ENCODE results near the gene BEST4.
"Not testable (repeated sequence)": the region's sequence is repeated elsewhere in the genome, so short reads cannot be mapped to it uniquely, and the experiment has no call there.

The BEST4 gene

DNA sequence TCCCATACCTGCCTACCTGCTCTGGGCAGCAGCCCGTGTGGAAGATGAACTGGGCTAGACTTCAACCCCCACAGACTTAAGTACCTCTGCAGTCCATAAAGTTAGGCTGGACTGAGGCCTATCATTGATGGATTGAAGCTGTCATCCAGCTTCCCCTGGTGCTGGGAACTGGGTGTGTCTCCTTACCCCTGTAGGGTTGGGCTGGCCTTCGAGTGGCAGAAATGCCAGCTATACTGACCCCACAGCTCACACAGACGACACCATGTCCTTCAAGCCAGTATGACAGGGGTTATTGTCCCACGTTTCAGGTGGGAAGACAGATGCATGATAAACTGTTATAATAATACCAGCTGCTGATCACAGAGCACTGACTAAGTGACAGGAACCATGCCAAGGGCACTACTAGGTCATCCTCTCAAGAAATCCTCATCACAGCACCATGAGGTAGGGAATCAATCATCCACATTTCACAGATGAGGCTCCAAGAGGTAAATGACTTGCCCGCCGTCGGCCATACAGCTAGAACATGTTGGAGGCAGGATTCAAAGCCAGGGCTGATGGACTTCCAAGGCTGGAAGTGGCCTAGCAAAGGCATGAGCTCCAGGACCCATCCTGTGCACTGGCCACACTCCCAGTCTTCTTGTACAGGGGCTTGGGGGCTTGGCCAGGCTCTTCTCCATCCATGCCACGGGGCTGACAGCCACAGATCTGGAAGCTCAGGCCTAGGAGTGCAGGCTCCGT is at the start of gene BEST4:
TSS of gene BEST4 (minus strand) at position 51 of the 741 bp plus-strand sequence. CDS start 465 bp downstream, outside the sequence.
- DNase-seq (ENCODE audit: low spot score) = no peak

DNA sequence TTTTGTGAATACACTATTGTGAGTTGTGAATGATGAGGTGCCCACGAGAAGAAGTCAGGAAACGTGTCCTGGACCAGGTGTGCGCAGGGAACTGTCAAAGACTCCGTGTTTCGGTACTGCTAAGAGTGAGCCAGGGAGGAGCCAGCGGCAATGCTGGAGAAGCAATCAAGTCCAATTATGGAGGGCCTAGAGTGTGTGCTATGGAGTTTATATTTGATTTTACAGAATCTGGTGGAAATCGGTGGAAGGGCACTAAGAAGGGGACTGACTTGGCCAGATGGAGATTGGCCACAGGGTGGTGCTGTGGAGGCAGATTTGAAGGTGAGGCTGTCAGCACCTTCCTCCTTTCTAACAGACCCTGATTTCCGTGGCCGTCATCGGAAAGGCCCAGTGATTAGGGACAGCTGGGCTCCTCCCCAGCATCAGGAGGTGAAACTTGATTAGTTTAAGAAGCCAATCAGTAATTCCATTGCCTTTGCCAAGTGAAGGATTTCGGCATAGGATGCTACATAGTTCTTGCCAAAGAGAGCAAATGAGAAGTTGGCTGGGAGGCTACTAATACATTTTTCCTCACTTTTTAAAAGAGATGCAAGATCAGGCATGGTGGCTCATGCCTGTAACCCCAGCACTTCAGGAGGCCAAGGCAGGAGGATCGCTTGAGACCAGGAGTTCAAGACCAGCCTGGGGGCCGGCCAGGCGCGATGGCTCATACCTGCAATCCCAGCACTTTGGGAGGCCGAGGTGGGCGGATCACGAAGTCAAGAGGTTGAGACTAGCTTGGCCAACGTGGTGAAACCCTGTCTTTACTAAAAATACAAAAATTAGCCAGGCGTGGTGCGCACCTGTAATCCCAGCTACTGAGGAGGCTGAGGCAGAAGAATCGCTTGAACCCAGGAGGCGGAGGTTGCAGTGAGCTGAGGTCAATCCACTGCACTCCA is 48.0 kb upstream of the BEST4 start:
- peak; percentile 71 for DNase-seq (ENCODE audit: low spot score)

DNA sequence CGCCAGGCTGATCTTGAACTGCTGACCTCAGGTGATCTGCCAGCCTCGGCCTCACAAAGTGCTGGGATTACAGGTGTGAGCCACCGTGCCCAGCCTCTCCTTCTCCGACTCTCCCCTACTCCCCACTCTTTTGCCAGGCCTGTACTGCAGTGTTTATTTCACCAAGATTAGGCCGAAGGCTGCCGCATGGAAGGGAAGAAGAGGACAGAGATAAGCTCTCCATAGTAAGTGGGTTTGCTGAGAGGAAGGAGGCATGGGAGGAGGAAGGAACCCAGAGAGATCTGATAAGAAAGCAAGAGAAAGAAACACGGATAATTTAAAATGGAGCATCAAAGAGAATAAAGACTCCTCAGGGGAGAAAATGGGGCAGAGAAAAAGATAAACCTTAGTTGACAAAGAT is 46.4 kb upstream of the BEST4 start:
- no peak for DNase-seq (ENCODE audit: low spot score)

DNA sequence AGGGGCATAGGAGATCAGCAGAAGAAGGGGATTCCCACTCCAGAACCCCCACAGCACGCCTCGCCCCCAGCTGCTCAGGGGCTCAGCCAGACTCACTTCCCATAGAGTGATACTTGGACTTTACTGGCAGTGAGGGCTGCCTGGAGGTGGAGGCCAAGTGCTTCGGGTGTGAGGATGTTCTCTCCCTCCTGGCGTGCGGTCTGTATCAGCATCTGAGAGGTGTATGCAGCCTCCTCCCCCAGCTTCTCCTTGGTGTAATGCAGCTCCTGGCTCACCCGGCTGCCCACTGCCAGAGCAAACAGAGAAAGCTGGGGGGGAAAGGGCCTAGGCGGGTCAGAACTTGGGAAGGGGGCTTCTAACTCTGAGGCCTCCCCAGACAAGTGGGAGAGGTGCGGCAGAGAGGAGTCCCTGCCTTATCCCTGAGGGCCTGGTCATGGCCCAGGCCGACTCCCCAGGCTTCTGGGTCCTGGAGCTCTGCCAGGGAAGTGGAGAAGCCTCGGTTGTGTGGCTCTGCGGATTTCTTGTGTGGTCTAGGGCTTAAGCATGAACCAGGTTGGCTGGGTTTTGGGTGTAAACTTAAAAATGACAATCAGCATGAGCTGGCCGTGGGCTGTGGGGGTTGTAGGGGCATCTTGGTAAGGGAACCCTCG is 44.2 kb upstream of the BEST4 start:
- no peak for DNase-seq (ENCODE audit: low spot score)

DNA sequence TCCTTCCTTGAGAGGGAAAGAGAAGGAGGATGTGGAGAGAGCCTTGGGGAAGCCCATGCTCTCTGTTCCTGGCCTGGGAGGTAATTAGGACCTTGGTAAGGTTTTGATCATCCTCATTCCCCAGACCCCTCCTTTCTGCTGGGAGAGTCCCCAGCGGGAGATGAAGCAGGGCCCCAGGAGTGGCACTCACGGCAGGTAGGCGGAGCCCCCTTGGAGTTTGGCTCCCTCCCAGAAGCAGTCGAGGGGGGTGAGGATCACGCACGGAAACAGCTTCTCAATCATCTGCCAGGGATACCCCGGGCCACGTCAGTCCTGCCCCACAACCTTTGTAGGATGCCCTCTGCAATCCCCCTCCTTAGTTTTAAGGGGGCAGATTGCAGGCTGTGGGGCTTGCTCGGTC is 43.5 kb upstream of the BEST4 start:
- DNase-seq (ENCODE audit: low spot score) = no peak

DNA sequence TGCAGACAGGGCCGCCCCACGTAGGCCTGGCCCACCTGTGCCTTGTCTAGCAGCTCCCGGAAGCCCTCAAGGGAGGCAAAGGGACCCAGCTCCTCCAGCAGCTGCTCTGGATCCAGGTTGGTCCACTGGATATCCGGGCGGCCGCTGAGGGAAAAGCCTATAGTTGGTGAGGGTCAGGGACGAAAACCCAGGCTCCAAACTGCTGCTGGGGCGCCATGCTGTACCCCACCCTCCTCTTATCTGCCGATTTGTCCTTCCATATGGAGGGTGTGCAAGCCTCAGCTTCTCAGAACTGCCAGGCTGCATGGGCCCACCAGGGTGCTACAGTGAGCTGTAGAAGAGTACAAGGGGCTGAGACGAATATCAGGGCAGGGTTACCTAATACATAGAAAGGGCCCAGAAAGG is 42.9 kb upstream of the BEST4 start:
- no peak for DNase-seq (ENCODE audit: low spot score)

DNA sequence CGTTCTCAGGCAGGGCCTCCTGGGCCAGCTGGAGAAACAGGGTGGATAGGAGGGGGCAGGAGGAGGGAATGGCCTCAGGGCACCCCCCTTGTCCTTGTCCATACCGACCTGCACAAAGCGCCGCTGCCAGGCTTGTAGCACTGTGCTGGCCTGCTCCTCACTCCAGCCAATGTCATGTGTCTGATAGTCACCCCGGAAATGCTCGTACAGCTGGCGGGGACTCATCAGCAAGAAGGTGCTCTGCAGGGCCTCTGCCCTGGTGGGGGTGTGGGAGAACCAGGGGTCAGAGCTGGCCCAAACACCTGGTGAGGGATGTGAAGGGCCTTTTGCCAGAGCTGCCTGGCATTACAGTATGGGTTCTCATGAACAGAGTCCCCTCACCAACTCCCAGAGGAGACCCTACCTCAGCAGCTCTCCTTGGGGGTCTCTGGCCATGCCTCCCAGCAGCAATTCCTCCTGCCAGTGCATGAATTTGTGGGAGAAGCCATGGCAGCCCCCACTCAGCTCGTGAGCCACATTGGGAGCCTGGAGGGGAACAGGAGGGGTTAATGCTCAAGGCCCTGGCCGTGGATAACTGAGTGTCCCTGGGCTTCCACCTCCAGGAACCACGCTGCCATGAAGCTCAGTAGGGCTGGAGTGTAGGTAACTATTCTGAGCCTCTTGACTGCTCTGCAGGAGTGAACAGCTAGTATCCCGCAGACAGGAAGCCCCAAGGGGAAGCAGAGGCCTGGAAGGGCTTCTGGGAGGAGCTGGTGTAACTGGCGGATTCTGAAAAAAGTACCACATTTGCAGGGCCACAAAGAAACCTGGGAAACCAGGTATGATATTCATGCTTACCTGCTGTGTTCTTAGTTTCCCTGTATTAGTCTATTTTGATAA is 41.8 kb upstream of the BEST4 start:
- no peak for DNase-seq (ENCODE audit: low spot score)

DNA sequence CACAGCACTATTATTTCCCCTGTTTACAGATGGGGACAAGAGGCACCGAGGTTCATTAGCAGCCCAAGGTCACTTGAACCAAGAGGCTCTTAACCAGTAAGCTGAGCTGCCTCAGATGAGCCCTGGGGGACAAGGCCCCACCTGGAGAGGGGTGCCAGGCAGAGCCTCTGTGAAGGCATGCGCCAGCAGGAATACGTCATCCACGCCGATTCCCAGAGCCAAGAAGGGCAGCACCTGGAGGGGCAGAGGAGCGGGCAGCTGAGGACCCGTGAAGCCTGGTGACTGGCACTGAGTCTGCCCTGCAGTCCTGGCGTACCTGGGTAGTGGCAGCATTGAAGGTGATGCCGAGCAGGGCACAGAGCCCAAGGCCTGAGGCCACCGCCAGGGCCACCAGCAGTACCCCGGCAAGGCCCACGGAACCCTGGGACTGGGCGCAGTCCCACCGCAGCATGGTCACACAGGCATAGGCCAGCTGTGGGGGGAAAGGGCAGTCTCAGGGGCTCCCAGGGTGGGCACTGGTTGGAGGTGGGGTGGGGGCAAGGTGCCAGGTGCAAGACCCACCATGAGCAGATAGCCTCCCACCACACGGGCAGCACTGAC is 41.0 kb upstream of the BEST4 start:
- DNase-seq (ENCODE audit: low spot score) = no peak

DNA sequence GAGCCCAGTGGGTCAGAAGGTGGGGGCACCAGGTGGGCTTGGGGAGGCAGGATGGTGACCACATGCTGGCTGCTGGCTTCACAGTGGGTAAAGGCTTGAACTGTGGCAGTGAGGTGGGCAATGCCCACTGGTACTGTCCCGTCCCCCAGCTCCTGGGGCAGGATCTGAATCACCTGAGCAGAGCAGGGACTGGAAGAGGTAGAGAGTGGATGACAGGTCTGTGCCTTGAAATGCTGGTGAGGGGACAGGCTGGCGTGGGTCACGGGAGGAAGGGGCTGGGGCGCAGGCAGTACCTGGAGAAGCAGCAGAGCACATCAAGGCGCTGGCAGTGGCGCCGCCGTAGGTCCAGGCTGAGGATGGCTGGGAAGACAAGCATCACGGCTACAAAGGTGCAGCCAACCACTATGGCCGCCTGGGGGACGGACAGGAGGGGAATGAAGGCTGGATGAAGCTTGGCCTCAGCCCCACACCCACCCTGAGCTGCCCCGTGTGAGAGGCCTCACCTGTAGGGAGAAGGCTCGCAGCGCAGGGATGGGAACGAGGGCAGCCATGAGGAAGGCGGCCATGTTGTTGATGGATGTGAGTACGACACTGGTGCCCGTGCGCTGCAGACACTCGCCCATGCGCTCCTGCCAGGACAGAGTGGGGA is 40.2 kb upstream of the BEST4 start:
- no peak for DNase-seq (ENCODE audit: low spot score)

DNA sequence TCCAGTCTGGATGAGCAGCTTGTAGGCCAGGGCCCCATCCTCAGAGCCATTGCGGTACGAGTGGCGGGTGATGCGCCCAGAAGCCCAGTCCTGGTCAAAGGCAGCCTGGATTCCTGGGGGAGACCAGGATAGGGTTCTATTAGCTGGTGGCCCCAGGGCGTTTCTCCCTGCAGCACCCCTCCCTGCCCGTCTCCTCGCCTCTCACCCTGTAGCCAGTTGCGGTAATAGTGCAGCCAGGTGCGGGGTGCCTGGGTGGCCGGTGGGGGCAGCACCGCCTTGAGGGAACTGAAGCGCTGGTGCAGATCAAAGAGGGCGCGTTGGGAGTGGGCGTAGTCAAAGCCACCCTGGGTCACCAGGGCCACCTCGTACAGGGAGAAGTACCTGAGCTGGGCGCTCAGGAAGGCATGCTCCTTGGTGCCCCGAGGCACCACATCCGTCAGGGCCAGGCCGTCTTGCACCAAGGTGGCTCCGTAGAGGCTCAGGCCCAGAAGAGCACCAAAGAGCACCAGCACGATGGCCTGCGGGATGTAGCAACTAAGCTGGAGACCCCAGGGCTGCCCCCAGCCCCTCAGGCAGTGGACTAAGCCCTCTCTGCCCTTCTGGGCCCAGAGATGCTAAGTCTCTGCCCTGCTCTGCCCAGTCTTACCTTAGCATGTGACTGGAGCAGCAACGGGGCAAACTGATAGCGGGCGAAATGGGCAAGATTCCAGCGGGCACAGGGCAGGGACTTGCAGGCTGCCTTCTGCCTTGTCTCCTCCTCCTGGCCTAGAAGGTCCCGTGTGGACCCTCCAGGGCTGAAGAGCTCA is 39.4 kb upstream of the BEST4 start:
- DNase-seq (ENCODE audit: low spot score) = no peak

DNA sequence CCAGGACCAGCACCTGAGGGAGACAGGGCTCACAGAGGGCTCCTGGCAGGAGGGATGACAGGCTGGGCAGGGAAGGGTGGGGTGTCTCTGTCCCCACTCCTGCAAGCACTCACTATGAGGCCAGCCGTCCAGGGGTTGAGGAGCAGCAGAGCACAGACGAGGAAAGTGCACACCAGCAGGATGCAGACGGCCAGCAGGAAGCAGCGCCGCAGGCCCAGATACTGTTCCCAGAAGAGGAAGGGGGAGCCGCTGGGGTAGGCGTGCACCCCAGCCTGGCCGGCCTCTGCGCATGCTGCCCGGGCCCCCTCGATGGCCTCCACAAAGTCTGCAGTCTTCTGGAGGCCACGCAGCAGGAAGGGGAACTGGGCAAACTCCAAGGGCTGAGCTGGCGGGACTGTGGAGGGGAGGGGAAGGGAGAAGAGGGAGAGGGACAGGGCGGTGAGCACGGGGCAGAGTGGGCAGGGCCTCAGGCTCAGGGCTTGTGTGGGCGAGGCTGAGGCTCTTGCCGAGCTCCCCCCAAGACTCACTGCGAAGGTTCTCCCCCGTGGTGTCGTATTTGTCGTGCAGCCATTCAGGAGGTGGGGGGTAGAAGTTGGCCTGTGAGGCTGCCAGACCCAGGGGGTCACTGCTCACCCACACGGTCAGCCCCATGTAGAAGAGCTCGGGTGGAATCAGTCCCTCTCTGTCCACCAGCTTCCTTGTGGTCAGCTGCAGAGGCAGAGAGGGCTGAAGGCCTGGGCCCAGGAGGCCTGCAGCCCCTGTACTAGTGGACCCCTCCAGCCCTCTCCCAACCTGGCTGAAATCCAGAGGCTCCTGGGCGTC is 38.6 kb upstream of the BEST4 start:
- no peak for DNase-seq (ENCODE audit: low spot score)

DNA sequence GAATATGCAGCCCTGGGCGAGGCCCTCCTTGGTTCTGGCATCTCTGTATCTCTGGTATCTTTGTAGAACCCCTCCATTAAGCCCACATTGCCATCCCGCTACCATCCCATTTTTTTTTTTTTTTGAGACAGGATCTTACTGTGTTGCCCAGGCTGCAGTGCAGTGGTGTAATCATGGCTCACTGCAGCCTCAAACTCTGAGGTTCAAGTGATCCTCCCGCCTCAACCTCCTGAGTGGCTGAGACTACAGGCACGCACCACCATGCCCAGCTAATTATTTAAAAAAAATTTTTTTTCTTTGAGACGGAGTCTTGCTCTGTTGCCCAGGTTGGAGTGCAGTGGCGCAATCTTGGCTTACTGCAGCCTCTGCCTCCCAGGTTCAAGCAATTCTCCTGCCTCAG is 36.4 kb upstream of the BEST4 start:
- not testable (repeated sequence) for DNase-seq (ENCODE audit: low spot score)

DNA sequence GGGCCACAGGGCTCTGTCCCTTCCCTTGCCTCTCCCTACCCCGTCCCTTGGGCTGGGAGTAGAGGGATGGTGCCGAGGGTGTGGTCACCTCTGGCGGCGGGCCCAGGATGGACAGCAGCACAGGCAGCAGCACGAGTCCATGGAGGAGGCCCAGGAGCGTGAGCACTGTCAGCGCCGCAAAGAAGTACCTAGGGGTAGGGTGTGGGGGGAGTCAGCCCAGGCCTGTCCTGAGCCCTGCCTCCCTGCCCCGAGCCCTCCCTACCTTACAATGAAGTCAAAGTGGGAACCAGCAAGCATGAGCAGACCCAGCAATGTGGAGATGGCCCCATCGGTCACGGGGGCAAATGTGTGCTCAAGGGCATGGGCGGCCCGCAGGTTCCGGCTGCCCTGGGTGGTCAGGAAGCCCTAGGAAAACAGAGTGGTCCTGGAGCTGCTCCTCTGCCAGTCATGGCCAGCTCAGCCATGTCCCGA is 35.0 kb upstream of the BEST4 start:
- no peak for DNase-seq (ENCODE audit: low spot score)

DNA sequence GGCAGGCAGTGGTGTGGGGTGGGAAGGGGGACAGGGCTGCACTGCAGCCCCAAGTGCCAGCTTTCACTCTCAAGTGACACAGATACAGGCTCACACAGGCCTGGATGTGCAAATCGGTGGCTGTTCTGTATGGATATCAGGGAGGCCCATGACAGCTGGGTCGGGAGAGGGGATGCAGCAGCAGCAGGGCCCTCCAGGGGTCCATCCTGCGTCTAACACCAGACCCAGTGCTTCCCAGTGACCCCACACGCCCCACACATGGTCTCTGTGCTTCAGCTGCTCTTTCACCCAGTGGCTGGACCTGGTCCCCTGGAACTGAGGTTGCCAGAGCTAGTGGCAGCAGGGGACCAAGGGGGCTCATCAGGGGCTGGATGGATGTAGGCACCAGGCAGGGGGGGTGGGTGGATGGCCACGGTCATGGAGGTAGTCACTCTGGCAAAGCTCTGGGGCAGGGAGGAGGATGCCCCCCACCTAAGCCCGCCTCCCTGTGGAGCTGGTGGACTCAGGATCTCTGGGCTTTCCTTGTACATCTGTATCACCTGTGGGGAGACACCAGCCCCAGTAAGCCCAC is 34.2 kb upstream of the BEST4 start:
- DNase-seq (ENCODE audit: low spot score) = no peak

DNA sequence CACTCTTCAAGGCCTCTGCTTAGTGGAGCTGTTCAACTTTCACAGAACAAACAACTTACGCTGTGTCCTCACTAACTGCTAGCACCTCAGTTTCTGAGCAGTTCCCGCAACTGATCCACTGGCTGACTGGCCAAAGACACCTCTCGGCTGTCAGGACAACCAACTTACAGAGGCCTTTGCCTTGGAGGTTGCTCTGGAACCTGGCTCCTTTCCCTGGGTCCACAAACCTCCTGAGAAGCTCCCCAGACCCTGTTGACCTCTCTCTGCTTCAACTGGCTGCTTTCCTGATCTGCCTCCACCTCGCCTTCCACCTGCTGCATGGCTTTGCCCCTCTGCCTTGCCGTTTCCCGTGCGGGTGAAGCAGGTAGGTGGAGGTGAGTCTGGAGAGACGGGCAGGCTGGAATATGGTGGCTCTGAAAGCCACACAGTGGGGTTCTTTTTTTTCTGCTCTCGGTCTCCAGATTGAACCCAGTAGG is 33.3 kb upstream of the BEST4 start:
- no peak for DNase-seq (ENCODE audit: low spot score)

DNA sequence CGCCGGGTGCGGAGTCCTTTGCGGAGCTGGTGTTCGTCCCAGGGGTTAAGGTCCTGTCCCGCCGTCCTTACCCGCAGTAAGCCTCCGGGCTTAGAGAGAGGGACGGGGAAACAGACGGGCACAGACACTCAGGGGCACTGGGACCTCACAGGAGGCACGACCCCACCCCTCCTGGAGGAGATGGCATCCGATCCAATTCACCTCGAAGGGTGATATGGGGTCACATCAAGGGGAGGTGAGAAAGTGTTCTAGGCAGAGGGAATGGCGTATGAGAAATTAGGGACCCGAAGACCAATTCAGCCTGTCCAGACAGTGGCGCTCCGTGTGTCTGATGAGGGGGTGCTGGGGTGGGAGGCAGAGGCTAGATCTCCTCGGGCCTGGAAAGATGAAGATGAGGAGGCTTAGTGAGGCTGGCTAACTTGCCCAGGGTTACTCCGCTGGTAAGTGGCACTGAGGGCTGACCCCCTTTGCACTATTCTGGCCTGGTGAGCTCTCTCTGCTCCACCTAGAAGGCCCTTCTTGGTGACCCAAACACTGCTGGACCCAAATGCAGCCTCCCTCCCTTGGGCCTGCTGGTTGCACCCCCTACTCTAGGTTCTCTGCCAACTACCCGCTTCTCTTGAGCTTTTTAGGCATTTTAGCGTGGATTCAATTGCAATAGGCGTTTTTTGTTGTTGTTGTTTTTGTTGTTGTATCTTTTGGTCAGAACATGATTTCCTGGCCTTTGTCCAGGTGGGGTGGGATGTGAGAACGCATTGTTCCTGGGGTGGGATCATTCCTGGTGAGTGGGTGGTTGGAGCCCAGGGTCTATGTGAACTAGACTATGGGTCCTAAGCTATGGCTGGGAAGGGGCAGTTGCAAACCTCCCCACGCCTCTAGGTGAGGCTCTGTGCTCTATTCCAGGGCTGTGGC is 32.6 kb upstream of the BEST4 start:
- DNase-seq (ENCODE audit: low spot score) = no peak

DNA sequence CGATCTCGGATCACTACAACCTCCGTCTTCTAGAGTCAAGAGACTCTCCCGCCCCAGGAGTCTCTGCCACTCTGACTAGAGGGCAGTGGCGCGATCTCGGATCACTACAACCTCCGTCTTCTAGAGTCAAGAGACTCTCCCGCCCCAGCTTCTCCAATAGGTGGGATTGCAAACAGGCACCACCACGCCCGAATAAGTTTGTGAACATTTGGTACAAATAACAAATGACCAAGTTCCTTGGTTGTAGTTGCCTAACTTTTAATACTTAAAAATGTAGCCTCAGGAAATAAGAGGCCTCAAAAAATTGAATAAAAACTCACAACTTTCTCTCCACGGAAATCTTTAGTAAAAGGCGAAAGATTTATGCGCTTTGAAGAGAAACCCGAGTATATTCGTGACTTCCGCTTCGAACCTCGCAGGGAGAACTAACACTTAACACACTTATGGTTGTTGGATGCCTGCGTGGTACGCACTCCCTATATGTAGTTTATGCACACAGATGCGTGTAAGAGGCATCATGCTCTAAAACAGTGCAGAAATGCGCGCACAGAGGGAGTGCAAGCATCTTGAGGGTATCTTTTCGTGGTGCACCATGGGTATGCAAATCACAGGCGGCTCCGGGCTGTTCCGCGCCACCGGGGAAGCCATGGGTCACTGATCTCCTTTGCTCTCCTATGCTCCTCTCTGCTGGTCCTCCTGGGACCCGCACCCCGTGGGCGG is 31.8 kb upstream of the BEST4 start:
- DNase-seq (ENCODE audit: low spot score) = peak; percentile 88
